OCI-M2 (cell line): ENCODE data around the gene SCRN1.

Source experiments
- DNase-seq: peaks from one replicate; lab custom pipeline; 2025; ENCODE audit not compliant: unreplicated experiment; lab: John Stamatoyannopoulos, UW

Gene SCRN1

GRCh38 chr7:30005464-30005863, 15.9 kb upstream of the SCRN1 start:
- no peak for DNase-seq

- no peak for DNase-seq
Observed at GRCh38 chr7:30003098-30003497, 13.5 kb upstream of the SCRN1 start.

- DNase-seq, result no peak
Observed at GRCh38 chr7:30001998-30002397, 12.4 kb upstream of the SCRN1 start.

- DNase-seq, result no peak
Observed at GRCh38 chr7:29998489-29998888, 8.9 kb upstream of the SCRN1 start.

GRCh38 chr7:29996321-29996720, 6.7 kb upstream of the SCRN1 start:
- no peak for DNase-seq

- no peak for DNase-seq
Observed at GRCh38 chr7:29995652-29996051, 6.1 kb upstream of the SCRN1 start.

- no peak for DNase-seq
Observed at GRCh38 chr7:29993140-29993539, 3.5 kb upstream of the SCRN1 start.

- no peak for DNase-seq
Observed at GRCh38 chr7:29991937-29992336, 2.3 kb upstream of the SCRN1 start.

GRCh38 chr7:29990931-29991330, 1.3 kb upstream of the SCRN1 start:
- DNase-seq, result no peak

GRCh38 chr7:29988424-29989256, 961 bp downstream of the SCRN1 start:
- no peak for DNase-seq

- DNase-seq, result no peak
Observed at GRCh38 chr7:29987811-29988317, 1.7 kb downstream of the SCRN1 start.

- DNase-seq, result no peak
Observed at GRCh38 chr7:29987083-29987482, 2.5 kb downstream of the SCRN1 start.

- DNase-seq, result no peak
Observed at GRCh38 chr7:29980151-29980550, 9.4 kb downstream of the SCRN1 start.

GRCh38 chr7:29977886-29978651, 11.5 kb downstream of the SCRN1 start:
- no peak for DNase-seq

- DNase-seq, result no peak
Observed at GRCh38 chr7:29976673-29977415, 12.8 kb downstream of the SCRN1 start.

- DNase-seq, result no peak
Observed at GRCh38 chr7:29976266-29976665, 13.3 kb downstream of the SCRN1 start.

- no peak for DNase-seq
Observed at GRCh38 chr7:29975561-29975960, 14.0 kb downstream of the SCRN1 start.

- no peak for DNase-seq
Observed at GRCh38 chr7:29974286-29974685, 15.3 kb downstream of the SCRN1 start.

GRCh38 chr7:29972315-29972669, 17.3 kb downstream of the SCRN1 start:
- no peak for DNase-seq

GRCh38 chr7:29971566-29972314, 17.9 kb downstream of the SCRN1 start:
- DNase-seq, result no peak

- DNase-seq, result no peak
Observed at GRCh38 chr7:29970158-29970557, 19.4 kb downstream of the SCRN1 start.
